GM18511 (cell line): ENCODE results near the gene OR51G2.

ENCODE experiments used
- ATAC-seq: cut with Tn5 transposase; IDR thresholded peaks from one replicate; pipeline ENCODE4 v1.9.1; 2021; ENCODE audit warnings: mild to moderate bottlenecking, moderate library complexity; ENCODE audit not compliant: unreplicated experiment

Gene OR51G2

DNA sequence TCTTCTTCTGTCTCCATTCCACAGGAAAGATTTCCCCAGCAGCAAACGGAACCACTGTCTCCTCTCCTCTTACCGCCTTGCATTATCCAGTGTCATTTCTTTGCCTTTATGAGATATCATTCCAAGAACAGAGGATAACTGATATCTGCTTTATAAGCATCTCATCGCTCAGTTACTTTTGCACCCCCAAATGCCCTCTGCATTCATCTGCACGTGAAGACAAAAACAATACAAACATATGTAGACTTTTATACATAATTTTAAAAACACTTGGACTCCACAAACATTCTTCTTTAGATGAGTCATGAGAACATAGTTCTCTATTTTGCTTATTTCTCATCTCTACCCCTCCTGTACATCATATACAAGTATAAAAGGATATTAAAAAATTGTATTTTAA is 38.0 kb downstream of the OR51G2 start:
- ATAC-seq = no peak

DNA sequence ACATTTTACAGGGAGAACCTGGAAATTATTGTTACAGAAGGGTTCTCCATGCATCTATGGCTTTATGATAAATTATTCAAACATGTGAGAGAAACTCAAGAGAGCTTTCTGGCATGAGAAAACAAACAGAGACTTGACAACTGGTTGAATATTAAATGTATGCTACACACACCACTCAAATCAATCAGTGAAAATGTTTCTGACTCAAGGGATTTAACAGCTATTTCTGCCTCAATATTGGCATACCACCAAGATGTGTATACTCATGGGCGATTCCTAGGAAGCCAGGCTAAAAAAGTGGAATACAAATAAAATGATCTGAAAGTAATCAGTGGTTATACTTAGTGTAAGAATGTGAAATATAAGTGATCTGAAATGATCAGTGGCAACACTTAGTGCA is 53.3 kb downstream of the OR51G2 start:
- no peak for ATAC-seq

DNA sequence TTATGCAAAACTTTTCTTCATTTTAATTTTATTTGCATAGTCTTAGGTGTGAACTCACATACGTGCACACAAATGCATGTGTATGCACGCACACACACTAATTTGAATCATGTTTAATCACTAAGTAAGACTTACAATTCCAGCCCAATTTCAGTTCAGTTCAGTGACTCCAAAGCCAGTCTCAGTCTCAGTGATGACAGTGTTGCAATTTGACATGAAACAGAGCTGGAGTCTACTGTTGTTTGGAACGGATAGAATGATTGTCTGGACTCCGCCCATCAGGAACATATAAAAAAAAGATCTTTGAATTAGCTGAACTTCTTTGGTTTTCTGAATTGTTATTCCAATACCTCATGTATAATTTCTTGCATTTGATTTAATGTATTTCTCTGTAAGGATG is 55.3 kb downstream of the OR51G2 start:
- no peak for ATAC-seq
